H7 (cell line): ENCODE results near the gene SAT1. TPM values are rescaled to one million over a fixed set of nuclear protein-coding genes. Genes with fewer than 3 reads are reported as not detected.
A peak's percentile ranks its signal among the peaks of the same experiment; 100 is the strongest.

ENCODE experiments used
- DNase-seq: peaks from one replicate; pipeline ENCODE4 v3.0.0; 2012
- H3K27me3 ChIP-seq: 2 replicates; pipeline ENCODE4 v1.6.0; 2011; ENCODE audit warnings: mild to moderate bottlenecking, low read length; ENCODE audit not compliant: control insufficient read depth, insufficient read depth
- H3K36me3 ChIP-seq: replicated peaks from 2 replicates; pipeline ENCODE4 v1.5.1; 2011; ENCODE audit warnings: low read length; ENCODE audit not compliant: control insufficient read depth, insufficient read depth
- H3K4me3 ChIP-seq: 2 replicates; pipeline ENCODE4 v1.5.1; 2011; ENCODE audit warnings: low read depth, mild to moderate bottlenecking, control low read depth, low read length, moderate library complexity; ENCODE audit not compliant: insufficient read depth
- total RNA-seq: library from RNA; depleted of rRNA; stranded (reverse); fragments of >200 nt; shearing (Covaris generic); gene quantifications from 2 replicates; pipeline ENCODE4 v1.2.3, GENCODE V29; 2014

SAT1 gene
- total RNA-seq, 1 experiment from 2014 or later, result 107 TPM

DNA sequence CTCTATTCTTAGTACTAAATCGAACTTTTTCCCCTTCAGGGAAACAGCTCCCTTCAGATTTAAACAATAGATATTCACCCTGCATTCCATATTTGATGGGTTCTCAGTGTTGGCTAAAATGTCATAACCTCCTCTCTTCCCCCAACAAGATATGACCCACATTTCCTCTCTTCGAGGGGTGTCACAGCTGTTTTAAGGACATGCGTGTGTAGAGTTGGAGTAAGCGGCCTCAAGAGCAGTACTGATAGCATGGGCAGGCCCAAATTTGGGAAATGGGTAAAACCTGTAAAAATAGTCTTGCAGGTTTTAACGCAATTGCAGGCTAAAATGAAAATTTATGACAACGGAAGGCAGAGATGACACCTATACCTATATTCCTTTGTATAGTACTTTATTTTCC is 28.7 kb downstream of the SAT1 start:
- Histone ChIP-seq H3K36me3 (no peaks in the 10 kb centered on the region), H3K27me3 (no peaks in the 10 kb centered on the region), H3K4me3 (no peak overlapping the region)
- no peak for DNase-seq

DNA sequence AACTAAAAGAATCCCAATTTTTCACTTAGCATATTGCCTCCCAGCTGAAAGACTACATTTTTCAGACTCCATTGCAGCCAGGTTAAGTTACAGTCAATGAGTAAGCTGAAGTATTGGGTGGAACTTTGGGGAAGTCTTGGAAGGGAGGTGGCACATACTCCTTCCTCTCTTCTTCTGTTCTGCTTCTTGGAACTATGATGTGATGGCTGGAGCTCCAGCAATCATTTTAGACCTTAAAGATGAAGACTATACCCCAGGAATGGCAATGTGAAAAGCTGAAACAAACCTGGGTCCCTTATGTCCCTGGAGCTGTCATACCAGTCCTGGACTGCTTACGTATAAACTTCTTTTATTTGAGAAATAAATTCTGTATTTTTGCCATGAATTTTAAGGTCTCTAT is 30.8 kb downstream of the SAT1 start:
- Histone ChIP-seq H3K27me3 (no peaks in the 10 kb centered on the region), H3K36me3 (no peaks in the 10 kb centered on the region), H3K4me3 (no peak overlapping the region)
- DNase-seq, result no peak

DNA sequence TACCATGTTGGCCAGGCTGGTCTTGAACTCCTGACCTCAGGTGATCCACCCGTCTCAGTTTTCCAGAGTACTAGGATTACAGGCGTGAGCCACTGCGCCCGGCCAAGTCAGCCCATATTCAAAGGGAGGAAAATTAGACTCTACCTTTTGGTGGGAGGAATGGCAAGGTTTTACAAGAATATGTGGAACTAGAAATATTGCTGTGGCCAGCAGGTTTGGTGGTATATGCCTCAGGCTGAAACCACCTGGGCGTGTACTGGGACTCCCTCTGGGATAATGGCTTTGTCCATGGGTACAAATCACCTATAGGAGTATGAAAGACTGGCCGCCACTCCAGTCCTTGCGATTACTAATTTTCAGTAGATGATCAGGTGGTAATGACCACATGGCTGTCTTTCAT is 32.4 kb downstream of the SAT1 start:
- Histone ChIP-seq H3K4me3 (no peak overlapping the region), H3K36me3 (no peaks in the 10 kb centered on the region), H3K27me3 (no peaks in the 10 kb centered on the region)
- no peak for DNase-seq

DNA sequence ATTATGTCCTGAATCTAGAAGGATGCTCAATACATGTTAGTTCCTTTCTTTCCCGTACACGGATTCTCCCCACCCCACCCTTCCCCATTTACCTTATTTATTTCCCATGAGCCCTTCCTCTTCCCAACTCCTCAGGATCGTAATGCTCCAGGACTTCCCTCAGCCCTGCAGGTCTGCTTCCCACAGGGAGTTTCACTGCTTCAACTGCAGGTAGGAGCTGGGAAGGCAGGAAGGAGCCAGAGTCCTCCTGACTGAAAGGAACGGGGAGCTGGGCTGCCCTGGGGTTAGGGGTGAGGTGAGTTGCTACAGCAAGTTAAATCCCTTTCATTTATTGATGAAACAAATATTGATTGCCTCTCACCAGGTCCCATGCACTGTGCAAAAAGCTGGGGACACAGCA is 33.2 kb downstream of the SAT1 start:
- DNase-seq, result peak; percentile 44
- Histone ChIP-seq H3K27me3 (no peaks in the 10 kb centered on the region), H3K4me3 (no peak overlapping the region), H3K36me3 (no peaks in the 10 kb centered on the region)

DNA sequence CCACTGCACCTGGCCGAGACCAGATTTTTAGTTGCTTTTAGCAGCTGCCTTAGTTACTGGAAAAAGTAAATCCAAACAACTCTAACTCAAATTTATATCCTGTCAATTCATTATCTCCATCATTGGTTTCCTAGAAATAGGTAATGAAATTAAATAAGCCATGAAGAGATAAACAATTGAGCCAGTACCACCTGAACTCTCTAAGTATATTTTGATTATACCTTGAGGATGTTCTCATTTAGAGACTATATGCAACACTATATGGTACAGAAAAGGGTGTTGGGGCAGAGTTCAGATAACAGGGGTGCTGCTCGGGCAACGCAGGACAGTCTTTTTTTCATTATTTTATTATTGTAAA is 35.0 kb downstream of the SAT1 start:
- DNase-seq, result no peak
- no peaks in the 10 kb centered on the region for H3K27me3 ChIP-seq
- no peak overlapping the region for H3K4me3 ChIP-seq
- H3K36me3 ChIP-seq, result no peaks in the 10 kb centered on the region

DNA sequence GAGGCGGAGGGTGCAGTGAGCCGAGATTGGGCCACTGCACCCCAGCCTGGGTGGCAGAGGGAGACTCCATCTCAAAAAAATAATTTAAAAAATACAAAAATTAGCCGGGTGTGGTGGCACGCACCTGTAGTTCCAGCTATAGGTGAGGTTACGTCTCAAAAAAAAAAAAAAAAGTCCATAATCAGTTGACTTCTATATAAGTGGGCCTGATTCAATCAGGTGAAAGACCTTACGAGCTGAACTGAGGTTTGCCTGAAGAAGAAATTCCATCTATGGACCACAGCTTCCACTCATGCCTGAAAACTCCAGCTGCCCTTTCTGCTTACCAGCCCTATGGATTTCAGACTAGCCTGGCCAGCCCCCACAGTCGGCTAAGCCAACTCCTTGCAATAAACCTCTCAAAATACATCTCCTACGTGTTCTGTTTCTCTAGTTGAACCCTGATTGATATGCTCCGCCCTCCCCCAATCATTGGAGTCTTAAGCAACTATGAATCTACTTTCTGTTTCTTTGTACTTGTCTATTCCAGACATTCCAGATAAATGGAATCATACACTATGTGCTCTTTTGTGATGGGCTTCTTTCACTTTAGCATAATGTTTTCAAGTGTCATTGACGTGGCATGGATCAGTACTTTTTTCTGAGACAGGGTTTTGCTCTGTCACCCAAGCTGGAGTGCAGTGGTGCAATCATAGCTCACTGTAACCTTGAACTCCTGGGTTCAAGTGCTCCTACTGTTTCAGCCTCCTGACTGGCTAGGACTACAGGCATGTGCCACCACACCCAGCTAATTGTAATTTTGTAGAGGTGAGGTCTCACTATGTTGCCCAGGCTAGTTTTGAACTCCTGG is 36.6 kb downstream of the SAT1 start:
- H3K27me3 ChIP-seq, result no peaks in the 10 kb centered on the region
- DNase-seq, result no peak
- no peak overlapping the region for H3K4me3 ChIP-seq
- no peaks in the 10 kb centered on the region for H3K36me3 ChIP-seq

DNA sequence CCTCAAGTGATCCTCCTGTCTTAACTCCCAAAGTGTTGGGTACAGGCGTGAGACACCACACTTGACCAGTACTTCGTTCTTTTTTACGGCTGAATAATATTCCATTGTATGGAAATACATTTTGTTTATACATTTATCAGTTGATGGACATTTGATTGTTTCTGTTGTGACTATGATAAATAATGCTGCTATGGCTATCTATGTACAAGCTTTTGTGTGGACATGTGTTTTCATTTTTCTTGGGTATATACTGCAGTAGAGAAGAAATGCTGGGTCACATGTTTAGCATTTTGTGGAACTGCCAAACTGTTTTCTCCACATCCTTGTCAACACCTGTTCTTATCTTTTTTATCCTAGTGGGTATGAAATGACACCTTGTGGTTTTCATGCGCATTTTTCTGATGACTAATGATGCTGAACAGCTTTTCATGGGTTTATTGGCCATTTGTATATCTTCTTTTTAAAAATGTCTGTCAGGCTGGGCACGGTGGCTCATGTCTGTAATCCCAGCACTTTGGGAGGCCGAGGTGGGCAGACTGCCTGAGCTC is 37.3 kb downstream of the SAT1 start:
- Histone ChIP-seq H3K4me3 (no peak overlapping the region), H3K27me3 (no peaks in the 10 kb centered on the region), H3K36me3 (no peaks in the 10 kb centered on the region)
- no peak for DNase-seq

DNA sequence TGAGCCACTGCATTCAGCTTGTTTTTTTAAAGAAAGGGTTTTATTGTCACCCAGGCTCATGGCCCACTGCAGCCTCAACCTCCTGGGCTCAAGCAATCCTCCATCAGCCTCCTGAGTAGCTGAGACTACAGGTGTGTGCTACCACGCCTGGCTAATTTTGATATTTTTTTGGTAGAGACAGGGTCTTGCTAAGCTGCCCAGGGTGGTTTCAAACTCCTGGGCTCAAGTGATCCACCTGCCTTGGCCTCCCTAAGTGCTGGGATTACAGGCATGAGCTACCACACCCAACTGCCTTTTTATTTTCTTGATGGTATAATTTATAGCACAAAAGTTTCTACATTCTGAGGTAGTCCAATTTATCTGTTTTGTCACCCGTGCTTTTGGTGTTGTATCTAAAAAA is 38.9 kb downstream of the SAT1 start:
- no peak for DNase-seq
- Histone ChIP-seq H3K4me3 (no peak overlapping the region), H3K27me3 (no peaks in the 10 kb centered on the region), H3K36me3 (no peaks in the 10 kb centered on the region)

DNA sequence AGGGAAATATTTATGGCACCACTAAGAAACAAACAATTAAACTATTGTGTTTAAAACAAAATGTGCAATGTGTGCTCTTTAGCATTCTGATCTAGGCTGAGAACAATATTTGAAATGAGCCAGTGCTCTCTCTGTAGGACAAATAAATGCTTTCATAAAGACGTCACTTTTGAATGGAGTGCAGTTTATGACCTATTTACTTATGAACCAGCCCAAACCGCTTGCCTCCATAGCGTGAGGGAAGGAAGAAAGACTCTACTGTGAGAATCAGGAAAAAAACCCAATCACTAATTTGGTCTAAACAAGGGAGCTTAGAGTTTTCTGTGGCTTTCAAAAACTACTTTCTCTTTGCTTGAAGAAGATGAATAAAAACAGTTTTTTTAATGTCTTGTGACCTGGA is 39.4 kb downstream of the SAT1 start:
- Histone ChIP-seq H3K27me3 (no peaks in the 10 kb centered on the region), H3K36me3 (no peaks in the 10 kb centered on the region), H3K4me3 (no peak overlapping the region)
- DNase-seq, result no peak

DNA sequence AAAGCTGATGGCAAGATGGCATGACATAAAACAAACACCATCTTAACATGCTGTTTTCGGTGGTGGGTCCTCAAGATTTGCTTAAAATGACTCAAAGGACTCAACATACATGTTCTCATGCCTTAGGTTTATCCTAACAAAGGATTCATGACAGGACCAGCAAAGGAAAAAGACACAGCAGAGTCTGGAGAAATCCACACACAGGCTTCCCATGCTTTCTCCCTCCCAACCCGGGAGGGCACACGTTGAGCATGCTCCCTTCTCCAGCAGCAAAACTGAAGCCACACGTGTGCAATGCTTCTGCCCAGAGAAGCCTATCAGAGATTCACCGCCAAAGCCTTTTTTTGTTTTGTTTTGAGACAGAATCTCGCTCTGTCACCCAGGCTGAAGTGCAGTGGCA is 39.9 kb downstream of the SAT1 start:
- no peak for DNase-seq
- Histone ChIP-seq H3K27me3 (no peaks in the 10 kb centered on the region), H3K4me3 (no peak overlapping the region), H3K36me3 (no peaks in the 10 kb centered on the region)

DNA sequence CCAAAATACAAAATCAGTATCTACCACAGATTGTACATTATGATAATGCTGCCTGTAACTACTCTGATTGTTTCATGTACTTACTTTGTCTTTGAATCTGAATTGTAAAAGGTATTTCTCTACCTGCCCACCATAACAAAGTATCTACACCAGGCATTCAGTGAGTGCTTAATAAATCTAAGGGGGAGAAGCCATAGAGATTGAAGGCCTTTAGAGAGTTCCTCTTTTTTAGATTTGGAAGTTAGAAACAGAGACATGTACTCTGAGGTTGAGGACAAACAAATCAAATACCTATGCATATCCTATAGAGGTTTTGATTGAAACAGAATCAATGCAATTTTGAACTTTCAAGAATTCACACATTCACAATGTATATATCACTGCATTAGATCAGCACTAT is 42.7 kb downstream of the SAT1 start:
- Histone ChIP-seq H3K4me3 (no peak overlapping the region), H3K27me3 (no peaks in the 10 kb centered on the region), H3K36me3 (no peaks in the 10 kb centered on the region)
- DNase-seq, result no peak

DNA sequence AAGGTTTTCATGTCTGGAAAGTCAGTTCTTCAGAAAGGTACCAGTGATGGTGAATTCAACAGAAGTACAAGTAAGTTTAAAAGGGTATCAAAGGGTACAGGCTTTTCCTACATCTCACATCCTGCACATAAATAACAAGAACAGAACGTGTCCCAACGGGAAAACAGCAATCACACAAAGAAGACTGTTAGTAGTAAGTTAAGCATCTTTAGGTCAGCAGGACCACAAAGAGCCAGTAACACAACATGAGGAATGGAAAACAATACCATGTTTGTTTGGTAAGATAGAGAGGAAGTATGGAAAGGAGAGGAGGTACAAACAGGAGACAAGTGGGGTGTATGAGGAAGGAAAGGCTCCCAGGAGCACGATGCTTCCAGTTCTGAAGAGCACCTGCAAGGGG is 43.2 kb downstream of the SAT1 start:
- Histone ChIP-seq H3K4me3 (no peak overlapping the region), H3K27me3 (no peaks in the 10 kb centered on the region), H3K36me3 (no peaks in the 10 kb centered on the region)
- no peak for DNase-seq

DNA sequence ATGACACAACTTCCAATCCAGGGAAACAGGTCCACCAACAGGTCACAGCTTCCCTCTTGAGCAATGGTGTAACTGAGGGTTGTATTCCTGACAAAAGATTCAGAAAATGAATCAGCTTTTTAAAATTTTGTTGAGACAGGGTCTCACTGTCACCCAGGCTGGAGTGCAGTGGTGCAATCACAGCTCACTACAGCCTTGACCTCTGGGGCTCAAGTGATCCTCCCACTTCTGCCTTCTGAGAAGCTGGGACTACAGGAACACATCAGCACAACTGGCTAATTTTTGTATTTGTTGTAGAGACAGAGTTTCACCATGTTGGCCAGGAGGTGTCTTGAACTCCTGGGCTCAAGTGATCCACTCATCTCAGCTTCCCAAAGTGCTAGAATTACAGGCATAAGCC is 43.7 kb downstream of the SAT1 start:
- Histone ChIP-seq H3K27me3 (no peaks in the 10 kb centered on the region), H3K36me3 (no peaks in the 10 kb centered on the region), H3K4me3 (no peak overlapping the region)
- no peak for DNase-seq

DNA sequence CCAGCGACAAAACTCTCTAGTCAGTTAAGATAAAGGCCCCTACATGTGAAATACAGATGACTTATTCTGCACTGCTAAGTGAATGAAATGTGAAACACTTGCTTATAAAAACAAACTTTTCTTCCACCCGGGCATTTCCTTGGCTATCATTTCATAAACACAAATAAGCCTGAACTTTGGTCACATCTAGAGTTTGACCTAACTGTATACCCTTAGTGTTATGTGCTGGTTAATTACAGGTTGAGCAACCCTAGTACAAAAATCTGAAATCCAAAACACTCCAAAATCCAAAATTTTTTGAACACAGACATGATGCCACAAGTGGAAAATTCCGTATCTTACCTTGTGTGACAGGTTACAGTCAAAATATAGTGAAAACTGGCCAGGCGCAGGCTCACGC is 45.9 kb downstream of the SAT1 start:
- Histone ChIP-seq H3K4me3 (no peak overlapping the region), H3K27me3 (no peaks in the 10 kb centered on the region), H3K36me3 (no peaks in the 10 kb centered on the region)
- DNase-seq, result no peak

DNA sequence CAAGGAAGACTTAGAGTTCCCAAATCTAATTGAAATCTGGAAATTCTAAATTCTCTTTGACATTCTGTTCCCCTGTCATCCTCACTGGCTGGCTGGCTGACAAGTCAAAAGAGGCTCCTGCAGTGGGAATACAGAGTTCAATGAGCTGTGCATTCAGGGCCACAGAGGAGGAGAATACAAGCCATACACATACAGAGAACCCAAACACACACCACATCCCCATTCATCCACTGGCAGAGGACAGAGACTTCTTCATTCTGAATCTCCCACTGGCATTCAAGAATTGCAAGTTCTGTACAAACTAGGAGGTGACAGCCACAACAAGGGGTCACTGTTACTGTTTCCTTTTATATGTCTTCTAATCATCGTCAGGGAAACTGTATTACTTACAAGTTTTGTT is 49.7 kb downstream of the SAT1 start:
- Histone ChIP-seq H3K4me3 (no peak overlapping the region), H3K27me3 (no peaks in the 10 kb centered on the region), H3K36me3 (no peaks in the 10 kb centered on the region)
- no peak for DNase-seq
